Fibroblast of lung (primary cell): ENCODE data around the gene PXDN.

ENCODE experiments used
- CTCF ChIP-seq, 2 donors: IDR thresholded peaks in 1 of 2; conservative IDR thresholded peaks in 1 of 2; 1 replicate in 1 of 2; 2 replicates in 1 of 2; pipeline ENCODE4 v1.5.1; 2011 to 2012; ENCODE audit warnings: low read length in 2 of 2, control low read depth in 1 of 2, inconsistent platforms in 1 of 2, low read depth in 1 of 2, mild to moderate bottlenecking in 1 of 2
- EZH2 ChIP-seq: IDR thresholded peaks from 2 replicates; pipeline ENCODE4 v1.5.1; 2012; ENCODE audit warnings: low read length, control low read depth, mild to moderate bottlenecking; ENCODE audit errors: missing control alignments

GRCh38 chr2:1693723-1694122, 50.6 kb downstream of the PXDN start:
- no peak for TF ChIP-seq CTCF (conservative IDR thresholded peaks at IDR 0.05 in 1 of 2, IDR thresholded peaks at IDR 0.05 in 1 of 2; ENCODE audit: low read depth in 1 of 2, low read length in 2 of 2)
- no peak for TF ChIP-seq EZH2
